ENCODE data around the gene MEOX1. TPM values are rescaled to one million over a fixed set of nuclear protein-coding genes. Genes with fewer than 3 reads are reported as not detected.

Gene MEOX1
- total and polyA plus RNA-seq, 2 of the 4 experiments (the other 2 are of a cell fraction) = 0.48 to 0.72 TPM

- CTCF ChIA-PET = no interaction called here
- POLR2A ChIA-PET (ENCODE audit: unreplicated experiment) = interaction anchor here (0.6 kb wide), 1 partner anchor 1378 kb away, joined by 3 read pairs; no protein-coding TSS in a partner anchor
- Histone ChIP-seq H2BK5ac (ENCODE audit: low read depth, low read length, poor library complexity, severe bottlenecking) (no peak overlapping the region), H3K9me3 (ENCODE audit: control insufficient read depth, insufficient read depth, low read length) (no peaks in the 10 kb centered on the region), H3K27ac (ENCODE audit: insufficient read depth, low read length) (no peak overlapping the region), H4K20me1 (ENCODE audit: insufficient read depth, low read length) (no peaks in the 10 kb centered on the region), H4K91ac (ENCODE audit: insufficient read depth, low read depth, low read length) (no peak overlapping the region), H3K9me1 (ENCODE audit: insufficient read depth, low read length) (no peaks in the 10 kb centered on the region; the same call in 1 of the 2 replicates), H4K5ac (ENCODE audit: low read depth, low read length) (no peak overlapping the region), H2AK9ac (replicated peaks; ENCODE audit: low read depth, low read length, poor library complexity) (no peak overlapping the region), H2BK15ac (ENCODE audit: low read depth, low read length) (no peak overlapping the region), H3K23ac (ENCODE audit: low read depth, low read length) (no peak overlapping the region), H3K9ac (ENCODE audit: low read depth, low read length) (no peak overlapping the region), H3K4me3 (ENCODE audit: insufficient read depth, low read depth, low read length) (no peak overlapping the region), H2AFZ (replicated peaks; ENCODE audit: low read length, poor library complexity) (no peak overlapping the region), H3K4ac (ENCODE audit: low read depth, low read length) (no peak overlapping the region), H3K14ac (replicated peaks; ENCODE audit: low read depth, low read length) (no peak overlapping the region), H3K79me1 (ENCODE audit: low read depth in 1 of 2, low read length in 2 of 2) (no peaks in the 10 kb centered on the region), H3K4me2 (ENCODE audit: low read depth, low read length) (no peak overlapping the region), H3K36me3 (ENCODE audit: control insufficient read depth, insufficient read depth, low read length) (no peaks in the 10 kb centered on the region), H2BK20ac (ENCODE audit: low read depth, low read length) (no peak overlapping the region), H3K27me3 (ENCODE audit: control insufficient read depth, insufficient read depth, low read length) (peaks cover 20% of the 10 kb centered on the region), H3K18ac (ENCODE audit: low read depth, low read length) (no peak overlapping the region), H2BK120ac (ENCODE audit: low read depth, low read length) (no peak overlapping the region), H3K56ac (ENCODE audit: extremely low read depth, insufficient read depth, low read length) (no peak overlapping the region), H4K8ac (ENCODE audit: low read depth in 2 of 2, low read length in 2 of 2) (no peak overlapping the region), H3K4me1 (ENCODE audit: control insufficient read depth, insufficient read depth, low read length) (no peaks in the 10 kb centered on the region), H2AK5ac (ENCODE audit: low read depth, low read length) (no peak overlapping the region)
- DNase-seq (no peak), ATAC-seq (ENCODE audit: low read depth) (no peak)
- TF ChIP-seq CTCF (conservative IDR thresholded peaks at IDR 0.05; ENCODE audit: low read depth, low read length) (no peak), BHLHE40 (IDR thresholded peaks at IDR 0.05; ENCODE audit: low read depth, low read length) (no peak), MXI1 (IDR thresholded peaks at IDR 0.05; ENCODE audit: borderline replicate concordance, low read depth, low read length) (no peak), CHD1 (IDR thresholded peaks at IDR 0.05; ENCODE audit: low read depth, low read length) (no peak), SMC3 (IDR thresholded peaks at IDR 0.05; ENCODE audit: low read depth, low read length) (no peak), MAZ (IDR thresholded peaks at IDR 0.05; ENCODE audit: borderline replicate concordance, low read depth, low read length) (no peak), ELK1 (IDR thresholded peaks at IDR 0.05; ENCODE audit: borderline replicate concordance, low read depth, low read length) (no peak), MAFK (IDR thresholded peaks at IDR 0.05; ENCODE audit: low read depth, low read length) (no peak), FOS (IDR thresholded peaks at IDR 0.05; ENCODE audit: low read depth, low read length) (no peak), POLR2A (IDR thresholded peaks at IDR 0.05; ENCODE audit: low read depth, low read length) (no peak), RCOR1 (IDR thresholded peaks at IDR 0.05; ENCODE audit: insufficient replicate concordance, low read length) (no peak), RFX5 (IDR thresholded peaks at IDR 0.05; ENCODE audit: low read depth, low read length) (no peak), NFE2L2 (IDR thresholded peaks at IDR 0.05; ENCODE audit: low read depth, low read length) (no peak), USF2 (IDR thresholded peaks at IDR 0.05; ENCODE audit: low read depth, low read length) (no peak), RAD21 (IDR thresholded peaks at IDR 0.05; ENCODE audit: low read length) (no peak), CEBPB (IDR thresholded peaks at IDR 0.05; ENCODE audit: low read depth, low read length) (no peak)
- dilution Hi-C loops (cut with HindIII; ENCODE audit: low sequenced_read_pairs, unreplicated experiment) = no loop called here
- BruUV-seq (replicated peaks) = no TSS peak
- intact Hi-C loops (cut with micrococcal nuclease) = no loop called here
- in situ Hi-C loops (cut with MboI; ENCODE audit: low sequenced_read_pairs) = no loop called here
- WGBS, 2 experiments (ENCODE audit: extremely low coverage in 2 of 2, insufficient read length in 1 of 2) = 100% methylated on average over 1 of the region's 4 CpGs; no CpG with 5 or more reads in 1 of the 2 experiments
These were observed 17.6 kb downstream of the MEOX1 start for GRCh38 chr17:43644081-43644480.

All from IMR-90 (cell line).